ENCODE data around the gene ZSWIM1.
"Not testable (repeated sequence)": the region's sequence is repeated elsewhere in the genome, so short reads cannot be mapped to it uniquely, and the experiment has no call there.

ZSWIM1 gene

GRCh38 chr20:45867136-45867818, 13.8 kb upstream of the ZSWIM1 start:
- Mint-ChIP-seq H3K36me3 (peaks cover 3% of the 10 kb centered on the region), H3K4me1 (ENCODE audit: low read depth) (peaks cover 4% of the 10 kb centered on the region), H3K27me3 (no peaks in the 10 kb centered on the region), H3K27ac (no peak overlapping the region), H3K9me3 (ENCODE audit: low read depth) (no peaks in the 10 kb centered on the region), H3K4me3 (no peak overlapping the region)

DNA sequence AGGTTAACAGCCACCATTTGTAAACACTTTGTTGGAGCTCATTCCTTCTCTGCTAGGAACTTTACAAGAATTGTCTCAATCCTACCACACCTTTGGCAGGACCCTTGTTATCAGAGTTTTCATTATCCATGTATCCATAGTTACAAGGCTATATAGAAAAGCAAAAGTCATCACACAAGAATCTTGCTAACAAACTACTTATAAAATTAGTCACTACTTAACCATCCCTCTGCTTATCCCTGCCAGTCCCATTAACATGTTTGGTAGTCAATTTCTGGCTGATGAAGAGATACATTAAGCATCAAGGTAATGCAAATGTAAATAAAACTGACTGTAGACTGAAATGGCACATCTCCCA, 13.2 kb upstream of the ZSWIM1 start:
- no peak overlapping the region for H3K27ac Mint-ChIP-seq
- no peaks in the 10 kb centered on the region for H3K9me3 Mint-ChIP-seq (ENCODE audit: low read depth)
- H3K4me1 Mint-ChIP-seq (ENCODE audit: low read depth): peaks cover 4% of the 10 kb centered on the region

DNA sequence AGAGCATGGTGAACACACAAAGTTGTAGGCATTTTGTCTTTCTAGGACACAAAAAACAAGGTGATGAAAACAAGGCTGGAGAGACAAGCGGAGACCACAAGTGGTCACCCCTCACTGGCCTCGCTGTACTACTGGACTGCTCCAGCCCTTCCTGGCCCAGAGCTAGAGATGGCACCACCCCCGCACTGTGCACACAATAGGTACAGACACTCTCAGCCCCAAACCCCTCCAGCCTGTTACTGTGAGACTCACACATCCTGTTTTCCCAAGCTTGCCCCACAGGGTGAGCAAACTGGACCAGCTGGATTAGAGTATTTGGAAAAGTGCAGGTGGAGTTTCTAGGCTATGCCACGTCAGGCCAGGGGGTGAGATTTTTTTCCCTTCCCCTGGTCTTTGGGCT, 8.4 kb upstream of the ZSWIM1 start:
- Mint-ChIP-seq H3K4me3 (no peak overlapping the region), H3K9me3 (ENCODE audit: low read depth) (no peaks in the 10 kb centered on the region), H3K4me1 (ENCODE audit: low read depth) (no peaks in the 10 kb centered on the region), H3K36me3 (peaks cover 8% of the 10 kb centered on the region), H3K27ac (no peak overlapping the region), H3K27me3 (no peaks in the 10 kb centered on the region)

More for the DNA sequence above, 13.2 kb upstream of the ZSWIM1 start:
- Mint-ChIP-seq H3K27me3 (no peaks in the 10 kb centered on the region), H3K4me3 (no peak overlapping the region), H3K36me3 (peaks cover 5% of the 10 kb centered on the region)

GRCh38 chr20:45873409-45874103, 7.5 kb upstream of the ZSWIM1 start:
- Mint-ChIP-seq H3K4me3 (no peak overlapping the region), H3K27ac (no peak overlapping the region), H3K4me1 (ENCODE audit: low read depth) (no peaks in the 10 kb centered on the region), H3K9me3 (ENCODE audit: low read depth) (no peaks in the 10 kb centered on the region), H3K27me3 (no peaks in the 10 kb centered on the region), H3K36me3 (peaks cover 8% of the 10 kb centered on the region)

- H3K27me3 Mint-ChIP-seq; H3K4me1 Mint-ChIP-seq (ENCODE audit: low read depth); H3K27ac Mint-ChIP-seq; H3K9me3 Mint-ChIP-seq (ENCODE audit: low read depth); H3K36me3 Mint-ChIP-seq; H3K4me3 Mint-ChIP-seq: not testable (repeated sequence)
These were observed 6.9 kb upstream of the ZSWIM1 start for GRCh38 chr20:45874104-45874481.

DNA sequence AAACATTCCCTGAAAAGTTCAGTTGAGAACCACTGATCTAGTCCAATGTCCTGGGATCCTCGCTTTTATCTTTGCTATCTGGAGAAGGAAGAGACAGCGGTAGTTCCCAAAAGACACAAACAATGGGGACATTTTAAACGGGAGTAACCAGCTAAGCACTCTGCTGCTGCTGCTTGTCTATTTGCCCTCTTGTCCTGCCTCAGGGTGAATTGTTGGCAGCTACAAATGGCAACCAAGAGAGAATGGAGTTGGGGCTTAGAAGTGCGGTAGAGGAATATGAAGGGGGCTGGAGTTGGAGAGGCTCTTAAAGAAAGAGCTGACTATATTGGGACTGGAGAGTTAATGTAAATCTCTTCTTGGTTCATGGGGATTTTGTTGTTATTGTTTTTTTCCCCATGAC, 6.5 kb upstream of the ZSWIM1 start:
- Mint-ChIP-seq H3K36me3 (peaks cover 8% of the 10 kb centered on the region), H3K4me3 (no peak overlapping the region), H3K27me3 (no peaks in the 10 kb centered on the region), H3K27ac (no peak overlapping the region), H3K9me3 (ENCODE audit: low read depth) (no peaks in the 10 kb centered on the region), H3K4me1 (ENCODE audit: low read depth) (no peaks in the 10 kb centered on the region)

DNA sequence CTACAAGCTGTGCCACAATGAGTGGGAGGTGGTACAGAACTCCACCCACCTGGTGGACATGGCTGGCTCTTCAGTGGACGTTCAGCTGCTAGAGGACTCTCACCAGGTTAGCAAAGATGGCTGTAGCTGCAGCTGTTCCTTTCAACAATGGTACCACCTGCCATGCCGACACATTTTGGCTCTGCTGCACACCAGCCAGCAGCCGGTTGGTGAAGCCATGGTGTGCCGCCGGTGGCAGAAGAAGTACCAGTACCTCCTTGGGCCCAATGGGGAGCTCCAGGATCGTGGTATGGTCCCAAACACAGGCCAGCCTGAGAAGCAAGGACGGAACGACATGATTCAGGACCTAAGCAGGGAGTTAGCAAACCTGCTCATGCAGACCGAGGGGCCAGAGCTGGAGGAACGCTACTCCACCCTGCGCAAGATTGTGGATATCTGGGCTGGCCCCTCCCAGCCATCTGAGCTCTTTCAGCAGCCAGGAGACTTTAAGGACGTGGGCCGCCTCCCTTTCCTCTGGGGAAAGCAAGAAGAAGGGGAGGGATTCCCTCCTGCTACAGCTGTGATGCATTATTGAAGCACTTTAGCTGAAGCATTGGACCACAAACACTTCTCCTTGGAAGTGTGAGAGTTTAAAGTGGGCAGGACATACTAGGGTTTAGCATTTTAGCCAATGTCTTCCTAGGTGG, 2.8 kb upstream of the ZSWIM1 start:
- Mint-ChIP-seq H3K36me3 (peaks cover 5% of the 10 kb centered on the region), H3K4me1 (ENCODE audit: low read depth) (peaks cover 22% of the 10 kb centered on the region), H3K27me3 (no peaks in the 10 kb centered on the region), H3K27ac (no peak overlapping the region), H3K4me3 (no peak overlapping the region), H3K9me3 (ENCODE audit: low read depth) (no peaks in the 10 kb centered on the region)

GRCh38 chr20:45882469-45883099, 1.6 kb downstream of the ZSWIM1 start:
- Mint-ChIP-seq H3K27ac (peak overlapping the region; percentile 75), H3K9me3 (ENCODE audit: low read depth) (no peaks in the 10 kb centered on the region), H3K36me3 (peaks cover 5% of the 10 kb centered on the region), H3K27me3 (no peaks in the 10 kb centered on the region), H3K4me1 (ENCODE audit: low read depth) (peaks cover 42% of the 10 kb centered on the region), H3K4me3 (peak overlapping the region; percentile 85)

DNA sequence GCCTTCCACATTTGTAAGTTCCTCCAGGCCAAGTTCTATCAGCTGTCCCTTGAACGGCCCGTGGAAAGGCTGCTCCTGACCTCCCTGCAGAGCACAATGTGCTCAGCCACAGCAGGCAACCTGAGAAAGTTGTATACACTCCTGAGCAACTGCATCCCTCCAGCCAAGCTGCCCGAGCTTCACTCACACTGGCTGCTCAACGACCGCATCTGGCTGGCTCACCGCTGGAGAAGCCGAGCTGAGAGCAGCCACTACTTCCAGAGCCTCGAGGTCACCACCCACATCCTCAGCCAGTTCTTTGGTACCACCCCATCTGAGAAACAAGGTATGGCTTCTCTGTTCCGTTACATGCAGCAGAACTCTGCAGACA, 2.1 kb downstream of the ZSWIM1 start:
- Mint-ChIP-seq H3K27me3 (no peaks in the 10 kb centered on the region), H3K9me3 (ENCODE audit: low read depth) (no peaks in the 10 kb centered on the region), H3K4me3 (peak overlapping the region; percentile 85), H3K36me3 (peaks cover 5% of the 10 kb centered on the region), H3K27ac (peak overlapping the region; percentile 75), H3K4me1 (ENCODE audit: low read depth) (peaks cover 44% of the 10 kb centered on the region)

- no peaks in the 10 kb centered on the region for H3K27me3 Mint-ChIP-seq
- H3K9me3 Mint-ChIP-seq (ENCODE audit: low read depth): no peaks in the 10 kb centered on the region
- peaks cover 47% of the 10 kb centered on the region for H3K4me1 Mint-ChIP-seq (ENCODE audit: low read depth)
- H3K27ac Mint-ChIP-seq: peak overlapping the region; percentile 66
- peaks cover 2% of the 10 kb centered on the region for H3K36me3 Mint-ChIP-seq
- no peak overlapping the region for H3K4me3 Mint-ChIP-seq
These were observed 5.7 kb downstream of the ZSWIM1 start for GRCh38 chr20:45886590-45887345.

DNA sequence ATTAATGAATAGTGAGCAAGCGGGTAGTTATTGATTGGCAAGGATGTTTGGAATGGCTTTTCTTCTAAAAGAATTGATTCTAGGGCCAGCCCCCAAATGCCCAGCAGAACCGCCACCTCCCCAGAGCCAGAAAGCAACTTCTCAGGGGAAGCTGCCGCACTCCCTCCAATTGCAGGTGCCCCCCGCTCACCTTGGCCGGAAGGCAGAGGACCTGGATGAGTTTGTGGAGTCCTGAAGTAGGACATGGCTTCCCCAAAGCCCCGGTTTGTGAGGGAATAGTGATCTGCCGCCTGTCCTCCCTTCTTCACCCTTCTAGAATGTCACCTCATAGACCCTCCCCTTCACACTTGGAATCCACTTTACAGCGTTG, 6.3 kb downstream of the ZSWIM1 start, which contains the start of gene SPATA25:
Gene SPATA25, minus strand, starts transcription at position 277 of the 370 bp plus-strand sequence. Its CDS starts 32 bp downstream, at position 245.
- Mint-ChIP-seq H3K27me3 (no peaks in the 10 kb centered on the region), H3K9me3 (ENCODE audit: low read depth) (no peaks in the 10 kb centered on the region), H3K36me3 (peaks cover 2% of the 10 kb centered on the region), H3K4me1 (ENCODE audit: low read depth) (peaks cover 48% of the 10 kb centered on the region), H3K4me3 (no peak within 1 kb of the TSS), H3K27ac (peak within 1 kb of the TSS; percentile 81)

- no peak overlapping the region for H3K4me3 Mint-ChIP-seq
- no peaks in the 10 kb centered on the region for H3K27me3 Mint-ChIP-seq
- H3K4me1 Mint-ChIP-seq (ENCODE audit: low read depth): peaks cover 48% of the 10 kb centered on the region
- peaks cover 2% of the 10 kb centered on the region for H3K36me3 Mint-ChIP-seq
- H3K27ac Mint-ChIP-seq: no peak overlapping the region
- no peaks in the 10 kb centered on the region for H3K9me3 Mint-ChIP-seq (ENCODE audit: low read depth)
These were observed 7.7 kb downstream of the ZSWIM1 start for GRCh38 chr20:45888681-45889080.

DNA sequence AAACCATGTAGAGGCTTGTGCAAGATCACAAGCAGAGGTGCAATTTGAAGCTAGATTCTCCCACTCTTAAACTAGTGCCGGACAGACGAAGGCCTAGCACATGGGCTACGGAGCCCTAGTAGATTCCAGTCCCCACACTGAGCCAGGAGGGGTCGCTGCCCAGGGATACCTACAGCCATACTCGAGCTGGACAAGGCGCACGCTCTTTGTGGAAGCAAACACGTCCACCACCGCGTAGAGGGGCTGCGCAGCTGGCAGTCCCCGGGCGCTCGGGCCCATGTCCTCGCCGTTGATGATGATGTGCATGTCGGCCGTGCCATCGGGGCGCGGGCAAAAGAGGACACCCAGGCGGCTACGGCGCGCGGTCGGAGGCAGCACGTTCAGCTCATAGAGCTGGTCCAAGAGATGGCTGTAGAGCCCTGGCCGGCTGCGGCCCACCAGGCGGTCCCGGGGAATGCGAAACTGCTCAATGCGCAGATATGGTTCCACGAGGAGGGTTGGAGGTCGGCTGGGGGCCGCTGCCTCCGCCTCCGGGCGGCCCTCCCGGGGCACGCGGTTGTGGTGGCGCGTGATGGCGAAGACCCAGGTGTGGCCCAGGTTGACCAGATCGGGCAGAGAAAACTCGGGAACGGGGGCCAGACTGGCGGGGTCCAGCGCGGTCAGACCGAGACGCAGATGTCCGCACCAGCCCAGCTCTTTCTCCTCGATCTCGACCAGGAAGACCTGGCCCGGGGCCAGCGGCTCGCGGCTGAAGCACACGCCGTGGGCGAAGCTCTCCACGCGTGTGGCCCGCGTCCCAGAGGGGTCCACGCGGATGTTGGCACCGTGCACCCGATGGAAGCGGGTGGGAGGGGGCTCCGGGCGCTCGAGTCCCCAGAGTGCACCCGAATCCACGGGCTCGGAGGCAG, 9.3 kb downstream of the ZSWIM1 start:
- Mint-ChIP-seq H3K27ac (peak overlapping the region; percentile 90), H3K9me3 (ENCODE audit: low read depth) (no peaks in the 10 kb centered on the region), H3K36me3 (no peaks in the 10 kb centered on the region), H3K27me3 (no peaks in the 10 kb centered on the region), H3K4me1 (ENCODE audit: low read depth) (peaks cover 44% of the 10 kb centered on the region), H3K4me3 (peak overlapping the region; percentile 91)

Measured in activated naive CD8-positive, alpha-beta T cell (primary cell).